Measurements from ENCODE around the gene PTPN3. TPM values are rescaled to one million over a fixed set of nuclear protein-coding genes. Genes with fewer than 3 reads are reported as not detected.

The PTPN3 gene
- total RNA-seq, 1 experiment from 2014 or later: 20.2 TPM

GRCh38 chr9:109506097-109506712 lies 8.1 kb upstream of the PTPN3 start:
- intact Hi-C loops (cut with micrococcal nuclease; ENCODE audit: unreplicated experiment): no loop called here
- DNase-seq: no peak
- Histone ChIP-seq H3K4me1 (replicated peaks; ENCODE audit: insufficient read depth) (no peaks in the 10 kb centered on the region; the same call in 1 of the 2 replicates), H4K20me1 (ENCODE audit: insufficient read depth) (no peaks in the 10 kb centered on the region), H3K79me2 (ENCODE audit: low read depth) (no peaks in the 10 kb centered on the region), H3K4me2 (no peak overlapping the region), H3K9me3 (ENCODE audit: insufficient read depth, low read depth) (no peaks in the 10 kb centered on the region), H3K4me3 (no peak overlapping the region), H3K36me3 (ENCODE audit: low read depth) (no peaks in the 10 kb centered on the region), H3F3A (ENCODE audit: insufficient read depth, low read depth) (0 out of 2 replicates have a peak, but pooled peaks cover 7% of the 10 kb centered on the region), H3K9me2 (ENCODE audit: insufficient read depth) (no peaks in the 10 kb centered on the region), H2AFZ (no peak overlapping the region), H3K27me3 (ENCODE audit: insufficient read depth, low read depth) (no peaks in the 10 kb centered on the region), H3K27ac (no peak overlapping the region)
- ChIA-PET POLR2A (ENCODE audit: unreplicated experiment) (no interaction called here), CTCF (no interaction called here)
- no TSS peak for BruUV-seq (replicated peaks)
- no peak for TF ChIP-seq CTCF (conservative IDR thresholded peaks at IDR 0.05)
- no peak for TF ChIP-seq EZH2 (IDR thresholded peaks at IDR 0.05; ENCODE audit: low read depth)

DNA sequence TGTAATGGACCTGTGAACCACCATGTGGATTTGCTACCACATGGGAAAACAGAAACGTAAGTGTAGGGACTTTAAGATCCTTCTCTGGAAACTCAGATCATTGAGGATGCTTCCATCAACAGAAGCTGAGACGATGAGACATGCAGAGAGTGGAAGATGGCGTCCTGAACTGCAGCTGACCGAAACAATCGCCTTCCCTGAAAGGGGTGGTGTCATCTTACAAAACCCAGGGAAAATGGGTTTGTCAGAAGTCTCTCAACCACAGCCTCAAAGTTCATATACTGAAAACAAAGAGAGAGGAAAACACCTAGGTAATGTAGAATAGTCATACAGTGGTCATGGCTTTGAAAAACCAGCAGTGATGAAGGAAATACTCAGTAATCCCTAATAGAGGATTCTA lies 6.6 kb upstream of the PTPN3 start:
- no peak overlapping the region for H3K27ac ChIP-seq
- 0 out of 2 replicates have a peak, but pooled peaks cover 6% of the 10 kb centered on the region for H3F3A ChIP-seq (ENCODE audit: insufficient read depth, low read depth)
- no peak overlapping the region for H2AFZ ChIP-seq
- H3K4me3 ChIP-seq: no peak overlapping the region
- no peaks in the 10 kb centered on the region for H3K9me2 ChIP-seq (ENCODE audit: insufficient read depth)
- no peaks in the 10 kb centered on the region for H3K79me2 ChIP-seq (ENCODE audit: low read depth)
- no TSS peak for BruUV-seq (replicated peaks)
- TF ChIP-seq EZH2 (IDR thresholded peaks at IDR 0.05; ENCODE audit: low read depth): no peak
- no peak for TF ChIP-seq CTCF (conservative IDR thresholded peaks at IDR 0.05)
- POLR2A ChIA-PET (ENCODE audit: unreplicated experiment): no interaction called here
- H3K4me1 ChIP-seq (replicated peaks; ENCODE audit: insufficient read depth): no peaks in the 10 kb centered on the region; the same call in 1 of the 2 replicates
- no peaks in the 10 kb centered on the region for H3K36me3 ChIP-seq (ENCODE audit: low read depth)
- CTCF ChIA-PET: no interaction called here
- no peak for DNase-seq
- H3K27me3 ChIP-seq (ENCODE audit: insufficient read depth, low read depth): no peaks in the 10 kb centered on the region
- intact Hi-C loops (cut with micrococcal nuclease; ENCODE audit: unreplicated experiment): no loop called here
- no peaks in the 10 kb centered on the region for H3K9me3 ChIP-seq (ENCODE audit: insufficient read depth, low read depth)
- no peak overlapping the region for H3K4me2 ChIP-seq
- H4K20me1 ChIP-seq (ENCODE audit: insufficient read depth): no peaks in the 10 kb centered on the region

GRCh38 chr9:109500421-109500974 lies 2.4 kb upstream of the PTPN3 start:
- ChIA-PET CTCF (interaction anchor here (0.6 to 1.2 kb wide), 2 partner anchors 60 to 717 kb away, joined by 3 to 8 read pairs; no protein-coding TSS in a partner anchor), POLR2A (ENCODE audit: unreplicated experiment) (no interaction called here)
- DNase-seq: no peak
- BruUV-seq (replicated peaks): no TSS peak
- Histone ChIP-seq H3K36me3 (ENCODE audit: low read depth) (peaks cover 3% of the 10 kb centered on the region; the same call in 1 of the 2 replicates), H3F3A (ENCODE audit: insufficient read depth, low read depth) (peaks cover 8% of the 10 kb centered on the region), H3K9me2 (ENCODE audit: insufficient read depth) (no peaks in the 10 kb centered on the region), H4K20me1 (ENCODE audit: insufficient read depth) (no peaks in the 10 kb centered on the region), H3K4me3 (peak overlapping the region; percentile 62; the same call in 1 of the 2 replicates), H3K4me1 (replicated peaks; ENCODE audit: insufficient read depth) (peaks cover 25% of the 10 kb centered on the region), H3K27me3 (ENCODE audit: insufficient read depth, low read depth) (no peaks in the 10 kb centered on the region), H2AFZ (no peak overlapping the region), H3K27ac (0 out of 2 replicates have a peak overlapping the region, but pooled peaks have one; percentile 5), H3K9me3 (ENCODE audit: insufficient read depth, low read depth) (no peaks in the 10 kb centered on the region), H3K79me2 (ENCODE audit: low read depth) (peaks cover 22% of the 10 kb centered on the region), H3K4me2 (peak overlapping the region; percentile 78)
- intact Hi-C loops (cut with micrococcal nuclease; ENCODE audit: unreplicated experiment): no loop called here
- TF ChIP-seq CTCF (conservative IDR thresholded peaks at IDR 0.05) (no peak), EZH2 (IDR thresholded peaks at IDR 0.05; ENCODE audit: low read depth) (no peak)
